ENCODE data around the gene MYRIP. TPM values are rescaled to one million over a fixed set of nuclear protein-coding genes. Genes with fewer than 3 reads are reported as not detected.
A peak's percentile ranks its signal among the peaks of the same experiment; 100 is the strongest.

Gene MYRIP
- total and polyA plus RNA-seq, 2 experiments from 2014 or later: 1.5 to 1.8 TPM

- peak overlapping the region; percentile 39; the same call in 1 of the 2 replicates for H3K4me2 ChIP-seq
- DNase-seq (ENCODE audit: low spot score) (peak; percentile 71), ATAC-seq (peak; percentile 98)
- no peak overlapping the region for H3K4me3 ChIP-seq
- H3K36me3 Mint-ChIP-seq (ENCODE audit: low read depth): no peaks in the 10 kb centered on the region
- TF ChIP-seq REST (IDR thresholded peaks at IDR 0.05; ENCODE audit: unreplicated experiment): no peak
- TF ChIP-seq EZH2 (IDR thresholded peaks at IDR 0.05; ENCODE audit: low read depth, unreplicated experiment): no peak
- TF ChIP-seq, protein P1, sequence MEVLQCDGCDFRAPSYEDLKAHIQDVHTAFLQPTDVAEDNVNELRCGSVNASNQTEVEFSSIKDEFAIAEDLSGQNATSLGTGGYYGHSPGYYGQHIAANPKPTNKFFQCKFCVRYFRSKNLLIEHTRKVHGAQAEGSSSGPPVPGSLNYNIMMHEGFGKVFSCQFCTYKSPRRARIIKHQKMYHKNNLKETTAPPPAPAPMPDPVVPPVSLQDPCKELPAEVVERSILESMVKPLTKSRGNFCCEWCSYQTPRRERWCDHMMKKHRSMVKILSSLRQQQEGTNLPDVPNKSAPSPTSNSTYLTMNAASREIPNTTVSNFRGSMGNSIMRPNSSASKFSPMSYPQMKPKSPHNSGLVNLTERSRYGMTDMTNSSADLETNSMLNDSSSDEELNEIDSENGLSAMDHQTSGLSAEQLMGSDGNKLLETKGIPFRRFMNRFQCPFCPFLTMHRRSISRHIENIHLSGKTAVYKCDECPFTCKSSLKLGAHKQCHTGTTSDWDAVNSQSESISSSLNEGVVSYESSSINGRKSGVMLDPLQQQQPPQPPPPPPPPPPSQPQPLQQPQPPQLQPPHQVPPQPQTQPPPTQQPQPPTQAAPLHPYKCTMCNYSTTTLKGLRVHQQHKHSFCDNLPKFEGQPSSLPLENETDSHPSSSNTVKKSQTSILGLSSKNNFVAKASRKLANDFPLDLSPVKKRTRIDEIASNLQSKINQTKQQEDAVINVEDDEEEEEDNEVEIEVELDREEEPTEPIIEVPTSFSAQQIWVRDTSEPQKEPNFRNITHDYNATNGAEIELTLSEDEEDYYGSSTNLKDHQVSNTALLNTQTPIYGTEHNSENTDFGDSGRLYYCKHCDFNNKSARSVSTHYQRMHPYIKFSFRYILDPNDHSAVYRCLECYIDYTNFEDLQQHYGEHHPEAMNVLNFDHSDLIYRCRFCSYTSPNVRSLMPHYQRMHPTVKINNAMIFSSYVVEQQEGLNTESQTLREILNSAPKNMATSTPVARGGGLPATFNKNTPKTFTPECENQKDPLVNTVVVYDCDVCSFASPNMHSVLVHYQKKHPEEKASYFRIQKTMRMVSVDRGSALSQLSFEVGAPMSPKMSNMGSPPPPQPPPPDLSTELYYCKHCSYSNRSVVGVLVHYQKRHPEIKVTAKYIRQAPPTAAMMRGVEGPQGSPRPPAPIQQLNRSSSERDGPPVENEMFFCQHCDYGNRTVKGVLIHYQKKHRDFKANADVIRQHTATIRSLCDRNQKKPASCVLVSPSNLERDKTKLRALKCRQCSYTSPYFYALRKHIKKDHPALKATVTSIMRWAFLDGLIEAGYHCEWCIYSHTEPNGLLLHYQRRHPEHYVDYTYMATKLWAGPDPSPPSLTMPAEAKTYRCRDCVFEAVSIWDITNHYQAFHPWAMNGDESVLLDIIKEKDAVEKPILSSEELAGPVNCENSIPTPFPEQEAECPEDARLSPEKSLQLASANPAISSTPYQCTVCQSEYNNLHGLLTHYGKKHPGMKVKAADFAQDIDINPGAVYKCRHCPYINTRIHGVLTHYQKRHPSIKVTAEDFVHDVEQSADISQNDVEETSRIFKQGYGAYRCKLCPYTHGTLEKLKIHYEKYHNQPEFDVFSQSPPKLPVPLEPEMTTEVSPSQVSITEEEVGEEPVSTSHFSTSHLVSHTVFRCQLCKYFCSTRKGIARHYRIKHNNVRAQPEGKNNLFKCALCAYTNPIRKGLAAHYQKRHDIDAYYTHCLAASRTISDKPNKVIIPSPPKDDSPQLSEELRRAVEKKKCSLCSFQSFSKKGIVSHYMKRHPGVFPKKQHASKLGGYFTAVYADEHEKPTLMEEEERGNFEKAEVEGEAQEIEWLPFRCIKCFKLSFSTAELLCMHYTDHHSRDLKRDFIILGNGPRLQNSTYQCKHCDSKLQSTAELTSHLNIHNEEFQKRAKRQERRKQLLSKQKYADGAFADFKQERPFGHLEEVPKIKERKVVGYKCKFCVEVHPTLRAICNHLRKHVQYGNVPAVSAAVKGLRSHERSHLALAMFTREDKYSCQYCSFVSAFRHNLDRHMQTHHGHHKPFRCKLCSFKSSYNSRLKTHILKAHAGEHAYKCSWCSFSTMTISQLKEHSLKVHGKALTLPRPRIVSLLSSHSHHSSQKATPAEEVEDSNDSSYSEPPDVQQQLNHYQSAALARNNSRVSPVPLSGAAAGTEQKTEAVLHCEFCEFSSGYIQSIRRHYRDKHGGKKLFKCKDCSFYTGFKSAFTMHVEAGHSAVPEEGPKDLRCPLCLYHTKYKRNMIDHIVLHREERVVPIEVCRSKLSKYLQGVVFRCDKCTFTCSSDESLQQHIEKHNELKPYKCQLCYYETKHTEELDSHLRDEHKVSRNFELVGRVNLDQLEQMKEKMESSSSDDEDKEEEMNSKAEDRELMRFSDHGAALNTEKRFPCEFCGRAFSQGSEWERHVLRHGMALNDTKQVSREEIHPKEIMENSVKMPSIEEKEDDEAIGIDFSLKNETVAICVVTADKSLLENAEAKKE (CRISPR knock-in tag; IDR thresholded peaks at IDR 0.05): no peak
- peak; percentile 65 to 79 for TF ChIP-seq CTCF (conservative IDR thresholded peaks at IDR 0.05; ENCODE audit: low read depth in 2 of 2)
- TF ChIP-seq POLR2AphosphoS5 (IDR thresholded peaks at IDR 0.05; ENCODE audit: low read depth): no peak
- TF ChIP-seq CREB1 (CRISPR knock-in tag; IDR thresholded peaks at IDR 0.05; ENCODE audit: low read depth): no peak
- H3F3A ChIP-seq (replicated peaks; ENCODE audit: low read depth): no peaks in the 10 kb centered on the region
- H3K27me3 Mint-ChIP-seq (ENCODE audit: insufficient read depth, low read depth, poor library complexity): peaks cover 5% of the 10 kb centered on the region
- no peak overlapping the region for H3K27ac ChIP-seq (ENCODE audit: low read depth)
- H3K27me3 ChIP-seq (ENCODE audit: insufficient read depth): no peaks in the 10 kb centered on the region
- H3K36me3 ChIP-seq (ENCODE audit: insufficient read depth): no peaks in the 10 kb centered on the region
- no peaks in the 10 kb centered on the region for H3K79me2 ChIP-seq (replicated peaks; ENCODE audit: insufficient read depth)
- no peaks in the 10 kb centered on the region for H3K9me3 Mint-ChIP-seq
- no peak overlapping the region for H3K27ac Mint-ChIP-seq
- peaks cover 17% of the 10 kb centered on the region; the same call in 1 of the 2 replicates for H3K9me2 ChIP-seq (ENCODE audit: insufficient read depth)
- peaks cover 19% of the 10 kb centered on the region for H3K4me1 Mint-ChIP-seq
- H2AFZ ChIP-seq: no peak overlapping the region
- H3K4me3 Mint-ChIP-seq: no peak overlapping the region
- peaks cover 18% of the 10 kb centered on the region; the same call in 1 of the 2 replicates for H3K4me1 ChIP-seq (ENCODE audit: insufficient read depth)
- H4K20me1 ChIP-seq (replicated peaks; ENCODE audit: insufficient read depth): no peaks in the 10 kb centered on the region
These were observed 300.5 kb downstream of the MYRIP start for GRCh38 chr3:40109641-40110490.
